Left colon (tissue), 2 donors: Measurements from ENCODE around the gene DDIT4. TPM values are rescaled to one million over a fixed set of nuclear protein-coding genes. Genes with fewer than 3 reads are reported as not detected.
"Not testable (repeated sequence)": the region's sequence is repeated elsewhere in the genome, so short reads cannot be mapped to it uniquely, and the experiment has no call there.

ENCODE experiments used
- ATAC-seq: fragments of 200-7000 bp; cut with Tn5 transposase; one replicate; pipeline ENCODE4 v1.9.1; 2020; ENCODE audit warnings: mild to moderate bottlenecking, moderate library complexity
- DNase-seq, 2 donors: peaks; one replicate each; pipeline ENCODE4 v3.0.0-alpha.2; 2020
- intact Hi-C, 2 donors: fragments of 100-400 bp; cut with DNase I in 1 of 2; cut with micrococcal nuclease in 1 of 2; formaldehyde crosslinking; loops; one replicate each; pipeline versions ENCODE4 v1.11.2 to v1.14.0; 2022; cut with DNase I, micrococcal nuclease
- total RNA-seq, 2 donors: library from RNA; stranded (reverse); fragmentation: NEBNext Ultra II Directional; extraction: Animal tissue kit (Norgen Biotek cat#: 25700); gene quantifications; one replicate each; pipeline ENCODE4 v1.2.1, GENCODE V29; 2021
- donor health status: DM: no; HTN: no; CAD: no.
- donor health status: DM: yes; HTN: yes; CAD: no.

Gene DDIT4
- total RNA-seq, 2 donors from 2014 or later = 60.1 to 210 TPM

- intact Hi-C loops = loop anchor here in 1 of 2 donors (10.0 kb wide), 1 partner anchor 57 kb away; no protein-coding TSS in a partner anchor
- no peak for ATAC-seq
- no peak for DNase-seq
Measured at GRCh38 chr10:72277340-72277995, 3.7 kb downstream of the DDIT4 start.

GRCh38 chr10:72277996-72278667, 4.4 kb downstream of the DDIT4 start:
- intact Hi-C loops = loop anchor here in 1 of 2 donors (10.0 kb wide), 1 partner anchor 57 kb away; no protein-coding TSS in a partner anchor
- DNase-seq = no peak
- peak; percentile 22 for ATAC-seq

- DNase-seq = no peak
- intact Hi-C loops = loop anchor here in 1 of 2 donors (10.0 kb wide), 1 partner anchor 56 kb away; no protein-coding TSS in a partner anchor
- ATAC-seq = no peak
Measured at GRCh38 chr10:72278668-72279393, 5.1 kb downstream of the DDIT4 start.

GRCh38 chr10:72279587-72279986, 5.9 kb downstream of the DDIT4 start:
- DNase-seq, ATAC-seq: not testable (repeated sequence)
- intact Hi-C loops = loop anchor here in 1 of 2 donors (10.0 kb wide), 1 partner anchor 55 kb away; no protein-coding TSS in a partner anchor

- DNase-seq (no peak), ATAC-seq (no peak)
- intact Hi-C loops = no loop called here
Measured at GRCh38 chr10:72283131-72283530, 9.4 kb downstream of the DDIT4 start.

GRCh38 chr10:72285972-72286521, 12.3 kb downstream of the DDIT4 start:
- no peak for ATAC-seq
- intact Hi-C loops = no loop called here
- no peak for DNase-seq

GRCh38 chr10:72291019-72291532, 17.4 kb downstream of the DDIT4 start:
- intact Hi-C loops = no loop called here
- peak; percentile 34 for ATAC-seq
- no peak for DNase-seq

- peak; percentile 44 to 71 for DNase-seq
Measured at GRCh38 chr10:72292223-72292691, 18.5 kb downstream of the DDIT4 start.

GRCh38 chr10:72295330-72295910, 21.7 kb downstream of the DDIT4 start:
- intact Hi-C loops = no loop called here
- no peak for DNase-seq
- ATAC-seq = no peak

More at GRCh38 chr10:72292223-72292691, 18.5 kb downstream of the DDIT4 start:
- peak; percentile 87 for ATAC-seq
- intact Hi-C loops = no loop called here

- DNase-seq, intact Hi-C loops, ATAC-seq: not testable (repeated sequence)
Measured at GRCh38 chr10:72296829-72297280, 23.1 kb downstream of the DDIT4 start.

GRCh38 chr10:72297281-72297804, 23.6 kb downstream of the DDIT4 start:
- intact Hi-C loops = no loop called here
- peak; percentile 82 to 90 for DNase-seq
- peak; percentile 32 for ATAC-seq

GRCh38 chr10:72297805-72298591, 24.3 kb downstream of the DDIT4 start:
- intact Hi-C loops = no loop called here
- peak; percentile 98 to 99 for DNase-seq
- peak; percentile 94 for ATAC-seq

GRCh38 chr10:72298592-72299519, 25.1 kb downstream of the DDIT4 start:
- peak; percentile 25 for ATAC-seq

GRCh38 chr10:72303424-72304128, 29.9 kb downstream of the DDIT4 start:
- DNase-seq = no peak
- intact Hi-C loops = no loop called here
- ATAC-seq = no peak

More at GRCh38 chr10:72298592-72299519, 25.1 kb downstream of the DDIT4 start:
- intact Hi-C loops = no loop called here
- no peak for DNase-seq

GRCh38 chr10:72306215-72306760, 32.6 kb downstream of the DDIT4 start:
- no peak for ATAC-seq
- no peak for DNase-seq
- intact Hi-C loops = no loop called here
